Measurements from ENCODE around the gene ERCC6L2.

Gene ERCC6L2

DNA sequence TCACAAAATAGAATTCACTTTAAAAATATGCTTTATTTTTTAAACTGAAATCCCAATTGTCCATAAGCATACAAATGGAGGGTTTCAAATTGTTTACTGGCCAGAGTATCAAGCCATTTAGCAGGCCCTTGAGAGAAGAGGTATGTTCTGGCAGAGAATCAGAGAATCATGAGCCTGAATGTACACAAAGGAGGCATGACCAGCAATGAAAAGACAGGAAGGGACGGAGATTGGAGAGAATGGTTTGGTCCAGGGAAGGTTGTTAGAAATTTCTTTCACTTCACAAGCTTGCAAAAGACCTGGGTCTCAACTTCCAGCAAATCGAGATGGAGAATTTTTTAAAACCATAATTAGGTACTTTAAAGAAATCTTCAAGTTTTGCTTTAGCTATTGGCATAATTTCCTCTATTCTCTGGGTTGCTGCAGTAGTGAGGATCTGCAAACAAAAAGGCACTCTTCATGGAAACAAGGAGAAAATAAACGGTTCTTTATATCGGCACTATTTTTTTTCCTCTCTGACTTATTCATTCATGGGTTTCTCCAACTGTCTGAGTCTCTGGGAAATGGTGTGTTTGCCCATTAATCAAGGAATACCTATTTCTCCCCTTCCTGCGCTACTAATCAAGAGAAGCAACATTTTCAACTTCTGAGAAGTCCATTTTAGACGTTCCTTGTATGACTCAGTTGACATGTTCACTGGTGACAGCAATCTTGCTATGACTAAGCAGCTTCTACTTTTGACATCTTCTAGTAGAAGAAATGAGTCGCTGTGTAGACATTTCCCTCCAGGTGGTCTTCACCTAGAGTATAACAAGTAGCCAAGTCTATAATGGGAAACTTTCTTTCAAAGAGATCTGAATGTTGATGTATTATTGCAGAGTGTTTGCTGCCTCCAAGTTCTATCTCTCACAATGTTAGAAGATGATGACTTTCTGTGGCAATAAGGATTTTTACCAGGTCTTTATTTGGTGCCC lies 23.1 kb upstream of the ERCC6L2 start:
- H3K9me3 Mint-ChIP-seq = peaks cover 5% of the 10 kb centered on the region

DNA sequence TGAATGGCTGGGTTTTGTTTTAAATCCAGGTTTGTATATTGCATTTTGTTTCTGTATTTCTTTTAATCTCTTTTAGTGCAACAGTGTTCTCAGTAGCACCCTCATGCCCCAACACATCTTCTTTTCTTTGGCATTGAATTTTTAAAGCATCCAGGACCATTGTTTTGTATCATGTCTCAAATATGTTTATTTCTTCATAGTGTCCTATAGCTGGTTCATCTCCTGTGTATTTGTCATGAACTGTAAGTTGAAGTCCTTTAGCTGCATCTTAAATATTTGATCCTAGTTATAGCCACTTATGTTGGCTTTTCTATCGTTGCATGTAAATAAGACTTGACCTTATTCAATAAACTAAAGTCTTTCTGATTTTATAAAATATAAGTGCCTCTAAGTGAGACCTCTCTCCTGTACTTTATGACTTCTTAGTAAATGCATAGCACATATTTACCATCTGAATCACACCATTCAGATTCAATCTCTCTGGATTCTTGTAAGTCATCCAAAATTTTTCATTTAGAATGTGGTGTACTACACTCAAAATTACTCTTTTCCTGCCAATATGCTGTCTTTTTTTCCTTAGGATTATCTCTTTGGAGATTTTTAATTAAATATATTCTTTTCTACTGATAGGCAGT lies 21.0 kb upstream of the ERCC6L2 start:
- no peaks in the 10 kb centered on the region for H3K27me3 Mint-ChIP-seq
- no peak overlapping the region for H3K4me3 Mint-ChIP-seq
- H3K36me3 Mint-ChIP-seq = peaks cover 11% of the 10 kb centered on the region
- peaks cover 22% of the 10 kb centered on the region for H3K4me1 Mint-ChIP-seq
- peaks cover 5% of the 10 kb centered on the region for H3K9me3 Mint-ChIP-seq
- H3K27ac Mint-ChIP-seq = no peak overlapping the region

More for the DNA sequence above, 23.1 kb upstream of the ERCC6L2 start:
- Mint-ChIP-seq H3K36me3 (peaks cover 15% of the 10 kb centered on the region), H3K4me1 (peaks cover 18% of the 10 kb centered on the region), H3K4me3 (no peak overlapping the region), H3K27me3 (no peaks in the 10 kb centered on the region), H3K27ac (peak overlapping the region; percentile 43)

DNA sequence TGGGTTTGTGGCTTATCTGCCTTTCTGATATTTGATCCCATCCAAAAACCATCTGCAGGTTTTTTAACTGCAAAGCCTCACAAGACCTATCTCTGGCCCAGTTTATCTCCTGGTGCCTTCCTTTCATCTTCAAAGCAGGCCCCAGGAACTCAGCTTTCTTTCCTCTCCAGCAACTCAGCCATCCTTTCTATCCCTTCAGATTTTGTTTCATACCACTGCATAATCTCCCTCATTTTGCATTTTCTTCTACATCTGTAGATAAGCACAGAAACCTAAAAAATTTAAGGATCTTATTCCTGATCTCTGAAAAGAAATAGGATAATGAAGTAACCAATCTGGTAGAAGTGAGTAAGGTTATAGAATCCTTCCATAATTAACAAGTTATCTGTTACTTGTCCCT lies 19.5 kb upstream of the ERCC6L2 start:
- Mint-ChIP-seq H3K36me3 (peaks cover 8% of the 10 kb centered on the region), H3K27ac (no peak overlapping the region), H3K4me1 (peaks cover 22% of the 10 kb centered on the region), H3K27me3 (no peaks in the 10 kb centered on the region), H3K4me3 (no peak overlapping the region), H3K9me3 (peaks cover 1% of the 10 kb centered on the region)

DNA sequence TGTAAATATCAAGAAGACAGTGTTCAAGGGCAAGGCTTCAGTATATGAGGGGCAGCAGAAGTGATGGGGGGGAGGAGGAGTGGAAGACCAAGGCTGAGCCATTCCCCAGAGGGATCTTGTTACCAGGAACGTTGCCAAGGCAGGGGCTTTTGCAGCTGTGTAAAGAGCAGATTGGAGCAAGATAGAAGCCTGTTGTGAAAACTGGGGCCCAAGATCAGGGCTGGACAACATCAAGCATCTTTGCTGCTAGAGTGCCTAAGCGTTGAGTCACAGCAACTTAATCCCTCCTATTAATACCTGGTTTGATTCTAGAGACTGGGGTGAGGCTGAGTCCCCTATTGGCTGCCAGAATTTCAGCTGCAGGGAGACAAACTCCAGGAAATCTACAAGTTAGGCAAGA lies 18.4 kb upstream of the ERCC6L2 start:
- peaks cover 20% of the 10 kb centered on the region for H3K4me1 Mint-ChIP-seq

DNA sequence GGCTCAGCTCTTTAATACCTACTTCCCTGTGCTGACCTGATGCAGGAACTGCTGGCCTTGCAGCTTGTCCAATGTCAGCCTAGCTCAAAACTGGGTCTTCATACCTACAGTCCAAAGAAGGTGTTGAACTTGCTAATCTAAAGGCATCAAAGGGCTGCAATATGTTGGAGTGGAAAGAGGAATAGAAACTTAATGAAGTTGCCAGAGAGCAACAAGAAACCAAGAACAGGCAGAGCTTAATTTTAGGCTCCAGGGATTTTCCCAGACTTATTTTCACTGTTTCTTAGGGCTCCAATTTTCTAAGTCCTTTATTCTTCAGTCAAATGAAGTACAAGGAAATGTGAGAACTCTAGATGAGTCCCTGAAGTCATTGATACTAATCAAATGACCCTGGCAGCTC lies 17.6 kb upstream of the ERCC6L2 start:
- Mint-ChIP-seq H3K27ac (no peak overlapping the region), H3K4me3 (no peak overlapping the region), H3K9me3 (peaks cover 16% of the 10 kb centered on the region), H3K27me3 (no peaks in the 10 kb centered on the region), H3K4me1 (peaks cover 13% of the 10 kb centered on the region), H3K36me3 (peaks cover 10% of the 10 kb centered on the region)

More for the DNA sequence above, 18.4 kb upstream of the ERCC6L2 start:
- Mint-ChIP-seq H3K4me3 (no peak overlapping the region), H3K36me3 (peaks cover 6% of the 10 kb centered on the region), H3K9me3 (peaks cover 12% of the 10 kb centered on the region), H3K27me3 (no peaks in the 10 kb centered on the region), H3K27ac (no peak overlapping the region)

DNA sequence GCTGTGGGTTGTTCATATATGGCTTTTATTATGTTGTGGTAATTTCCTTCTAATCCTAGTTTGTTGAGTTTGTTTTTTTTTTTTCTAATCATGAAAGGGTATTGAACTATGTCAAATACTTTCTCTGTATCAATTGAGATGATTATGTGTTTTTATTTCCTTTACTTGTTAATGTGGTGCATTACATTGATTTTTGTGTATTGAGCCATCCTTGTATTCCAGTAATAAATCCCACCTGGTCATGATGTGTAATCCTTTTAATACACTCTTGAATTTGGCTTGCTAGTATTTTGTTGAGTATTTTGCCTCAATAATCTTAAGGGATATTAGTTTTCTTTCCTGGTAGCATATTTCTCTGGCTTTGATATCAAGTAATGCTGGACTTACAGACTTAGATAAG lies 13.1 kb upstream of the ERCC6L2 start:
- no peak overlapping the region for H3K4me3 Mint-ChIP-seq

DNA sequence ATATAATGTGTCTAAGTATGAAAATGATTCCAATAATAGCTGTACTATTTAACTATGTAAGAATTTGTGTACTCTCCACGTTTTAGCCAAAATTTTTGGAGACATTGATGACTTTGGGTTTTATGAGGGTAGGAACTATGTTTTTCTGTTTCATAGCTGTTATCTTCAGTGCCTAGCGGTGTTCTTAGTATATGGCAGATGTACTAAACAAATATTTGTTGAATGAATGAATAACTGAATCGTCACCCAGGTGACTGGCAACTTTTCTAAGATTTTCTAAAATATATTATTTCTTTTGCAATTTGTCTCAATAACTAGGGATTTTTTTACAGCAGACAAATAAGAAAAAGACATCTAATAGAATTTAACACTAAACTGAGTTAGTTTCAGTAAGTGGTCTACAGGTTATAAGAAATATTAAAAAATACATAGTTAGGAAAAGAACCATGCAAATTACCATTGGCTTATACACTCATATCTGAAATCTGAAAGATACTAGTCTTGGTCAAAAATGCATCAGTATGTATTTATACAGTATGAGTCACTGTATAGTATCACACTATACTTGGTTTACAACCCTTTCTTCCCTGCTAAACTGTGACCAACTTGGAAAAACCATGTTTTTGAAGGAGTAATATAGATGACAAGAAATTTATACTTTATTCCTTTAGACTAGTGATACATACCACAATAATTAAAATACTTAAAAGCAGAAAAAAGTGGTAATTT lies 10.5 kb upstream of the ERCC6L2 start:
- no peaks in the 10 kb centered on the region for H3K27me3 Mint-ChIP-seq
- no peaks in the 10 kb centered on the region for H3K4me1 Mint-ChIP-seq
- H3K9me3 Mint-ChIP-seq = peaks cover 19% of the 10 kb centered on the region

More for the DNA sequence above, 13.1 kb upstream of the ERCC6L2 start:
- H3K4me1 Mint-ChIP-seq = peaks cover 4% of the 10 kb centered on the region
- no peak overlapping the region for H3K27ac Mint-ChIP-seq
- H3K9me3 Mint-ChIP-seq = peaks cover 19% of the 10 kb centered on the region
- H3K36me3 Mint-ChIP-seq = peaks cover 18% of the 10 kb centered on the region
- no peaks in the 10 kb centered on the region for H3K27me3 Mint-ChIP-seq

GRCh38 chr9:95870352-95870751 lies 5.1 kb upstream of the ERCC6L2 start:
- Mint-ChIP-seq H3K36me3 (peaks cover 36% of the 10 kb centered on the region), H3K27ac (peak overlapping the region; percentile 10), H3K9me3 (peaks cover 10% of the 10 kb centered on the region), H3K4me1 (peaks cover 18% of the 10 kb centered on the region), H3K4me3 (no peak overlapping the region), H3K27me3 (no peaks in the 10 kb centered on the region)

More for the DNA sequence above, 10.5 kb upstream of the ERCC6L2 start:
- H3K27ac Mint-ChIP-seq = no peak overlapping the region
- peaks cover 21% of the 10 kb centered on the region for H3K36me3 Mint-ChIP-seq
- H3K4me3 Mint-ChIP-seq = no peak overlapping the region

DNA sequence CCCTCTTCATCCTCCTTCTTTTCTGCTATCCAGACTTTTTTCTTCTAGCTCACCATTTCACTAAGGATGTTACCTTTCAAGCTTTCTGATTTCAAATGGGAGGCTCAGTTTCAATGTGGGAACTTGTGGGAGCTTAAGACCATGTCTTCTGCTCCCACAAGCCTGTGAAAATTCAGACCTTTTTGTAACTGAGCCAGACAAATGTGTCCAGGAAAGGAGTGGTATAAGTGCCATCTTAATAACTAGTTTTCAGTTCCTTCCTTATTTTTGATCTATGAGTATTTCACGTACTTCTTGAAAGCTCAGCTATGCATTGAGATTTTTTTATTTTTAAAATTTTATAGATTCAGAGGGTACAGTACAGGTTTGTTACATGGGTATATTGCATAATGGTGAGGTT lies 4.6 kb upstream of the ERCC6L2 start:
- H3K4me3 Mint-ChIP-seq = no peak overlapping the region
- peaks cover 10% of the 10 kb centered on the region for H3K9me3 Mint-ChIP-seq
- H3K27me3 Mint-ChIP-seq = no peaks in the 10 kb centered on the region
- H3K27ac Mint-ChIP-seq = no peak overlapping the region
- peaks cover 36% of the 10 kb centered on the region for H3K36me3 Mint-ChIP-seq
- peaks cover 18% of the 10 kb centered on the region for H3K4me1 Mint-ChIP-seq

DNA sequence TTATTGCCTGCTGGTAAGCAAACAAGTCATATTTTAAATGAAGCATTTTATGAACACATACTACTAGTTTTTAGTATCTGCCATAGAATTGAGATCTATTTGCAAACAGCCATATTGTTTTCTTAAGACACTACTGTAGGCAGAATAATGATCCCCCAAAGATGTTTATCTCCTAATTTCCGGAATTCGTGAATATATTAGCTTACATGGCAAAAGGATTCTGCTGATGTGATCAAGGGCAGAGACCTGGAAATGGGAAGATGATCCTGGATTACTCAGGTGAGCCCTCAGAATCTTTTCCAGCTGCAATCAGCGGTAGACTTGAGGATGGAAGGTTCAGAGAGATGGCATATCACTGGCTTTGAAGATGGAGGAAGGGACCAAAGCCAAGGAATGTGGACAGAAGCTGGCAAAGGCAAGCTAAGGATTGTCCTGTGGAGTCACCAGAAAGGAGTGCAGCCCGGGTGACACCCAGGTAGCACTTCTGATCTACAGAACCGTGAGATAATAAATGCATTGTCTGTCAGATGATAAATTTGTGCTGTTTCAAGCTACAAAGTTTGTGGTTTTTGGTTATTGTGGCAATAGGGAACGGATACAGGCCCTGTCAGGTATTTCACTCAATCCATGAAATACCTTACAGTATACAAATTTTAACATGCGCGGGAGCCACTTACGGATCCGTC lies 1.0 kb upstream of the ERCC6L2 start:
- peaks cover 34% of the 10 kb centered on the region for H3K36me3 Mint-ChIP-seq
- H3K9me3 Mint-ChIP-seq = peaks cover 10% of the 10 kb centered on the region
- peaks cover 24% of the 10 kb centered on the region for H3K4me1 Mint-ChIP-seq
- H3K27ac Mint-ChIP-seq = no peak overlapping the region
- H3K27me3 Mint-ChIP-seq = no peaks in the 10 kb centered on the region
- no peak overlapping the region for H3K4me3 Mint-ChIP-seq

GRCh38 chr9:95874989-95875304 lies 544 bp upstream of the ERCC6L2 start:
- H3K4me3 Mint-ChIP-seq = no peak overlapping the region
- peaks cover 33% of the 10 kb centered on the region for H3K36me3 Mint-ChIP-seq
- H3K27me3 Mint-ChIP-seq = no peaks in the 10 kb centered on the region
- peaks cover 29% of the 10 kb centered on the region for H3K4me1 Mint-ChIP-seq
- peaks cover 10% of the 10 kb centered on the region for H3K9me3 Mint-ChIP-seq
- H3K27ac Mint-ChIP-seq = no peak overlapping the region

GRCh38 chr9:95876138-95876444 lies 600 bp downstream of the ERCC6L2 start:
- Mint-ChIP-seq H3K9me3 (peaks cover 10% of the 10 kb centered on the region), H3K36me3 (peaks cover 28% of the 10 kb centered on the region), H3K27ac (no peak overlapping the region), H3K27me3 (no peaks in the 10 kb centered on the region), H3K4me3 (no peak overlapping the region), H3K4me1 (peaks cover 40% of the 10 kb centered on the region)

DNA sequence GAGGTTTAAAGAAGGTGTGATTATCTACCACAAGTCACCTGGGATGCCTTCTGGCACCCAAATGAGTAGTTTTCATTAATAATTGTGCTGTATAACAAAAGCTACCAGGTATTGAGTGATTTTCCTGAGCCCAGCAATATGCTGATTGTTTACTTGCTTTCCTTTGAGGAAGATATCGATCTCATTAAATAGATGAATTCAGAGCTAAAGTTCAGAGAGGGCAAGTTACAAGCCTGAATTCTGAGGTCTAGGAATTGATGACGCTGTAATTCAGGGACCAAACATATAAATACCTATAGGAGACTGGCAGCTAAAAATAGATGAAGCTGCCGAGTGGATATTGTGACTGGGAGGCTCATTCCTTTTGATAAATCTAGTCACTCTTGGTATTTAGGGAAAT lies 1.1 kb downstream of the ERCC6L2 start:
- Mint-ChIP-seq H3K4me1 (peaks cover 46% of the 10 kb centered on the region), H3K27ac (no peak overlapping the region), H3K9me3 (peaks cover 10% of the 10 kb centered on the region), H3K4me3 (no peak overlapping the region), H3K36me3 (peaks cover 24% of the 10 kb centered on the region), H3K27me3 (no peaks in the 10 kb centered on the region)

DNA sequence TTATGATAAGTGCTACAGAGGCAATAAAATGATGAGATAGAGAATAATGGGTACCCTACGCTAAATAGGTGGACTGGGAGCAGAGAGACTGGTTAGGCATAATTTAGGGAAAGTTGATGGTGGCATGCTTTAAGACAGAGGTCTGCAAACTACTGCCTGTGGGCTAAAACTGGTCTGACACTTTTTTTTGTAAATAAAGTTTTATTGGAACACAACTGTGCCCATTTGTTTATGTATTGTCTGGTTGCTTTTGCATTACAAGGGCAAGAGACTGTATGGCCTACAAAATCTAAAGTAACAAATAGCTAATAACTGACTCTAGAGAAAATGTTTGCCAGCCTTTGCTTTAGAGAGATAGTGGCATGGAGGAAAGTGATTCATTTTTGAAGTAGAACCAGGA lies 2.5 kb downstream of the ERCC6L2 start:
- Mint-ChIP-seq H3K27me3 (no peaks in the 10 kb centered on the region), H3K36me3 (peaks cover 17% of the 10 kb centered on the region), H3K27ac (no peak overlapping the region), H3K4me1 (peaks cover 53% of the 10 kb centered on the region), H3K9me3 (no peaks in the 10 kb centered on the region), H3K4me3 (no peak overlapping the region)

- Mint-ChIP-seq H3K4me3 (peak overlapping the region; percentile 15), H3K36me3 (peaks cover 14% of the 10 kb centered on the region), H3K4me1 (peaks cover 61% of the 10 kb centered on the region), H3K27ac (peak overlapping the region; percentile 79), H3K9me3 (no peaks in the 10 kb centered on the region), H3K27me3 (no peaks in the 10 kb centered on the region)
Observed at GRCh38 chr9:95879591-95879990, 4.1 kb downstream of the ERCC6L2 start.
